GM21576 (cell line): ENCODE results near the gene ADGRB3.
"Not testable (repeated sequence)": the region's sequence is repeated elsewhere in the genome, so short reads cannot be mapped to it uniquely, and the experiment has no call there.

ENCODE experiments used
- ATAC-seq: cut with Tn5 transposase; IDR thresholded peaks from one replicate; pipeline ENCODE4 v1.9.1; 2021; ENCODE audit warnings: mild to moderate bottlenecking, moderate library complexity; ENCODE audit not compliant: unreplicated experiment

Gene ADGRB3

GRCh38 chr6:69202768-69203167, 567.7 kb downstream of the ADGRB3 start:
- no peak for ATAC-seq

- ATAC-seq: no peak
Observed at GRCh38 chr6:69216127-69216526, 581.0 kb downstream of the ADGRB3 start.

DNA sequence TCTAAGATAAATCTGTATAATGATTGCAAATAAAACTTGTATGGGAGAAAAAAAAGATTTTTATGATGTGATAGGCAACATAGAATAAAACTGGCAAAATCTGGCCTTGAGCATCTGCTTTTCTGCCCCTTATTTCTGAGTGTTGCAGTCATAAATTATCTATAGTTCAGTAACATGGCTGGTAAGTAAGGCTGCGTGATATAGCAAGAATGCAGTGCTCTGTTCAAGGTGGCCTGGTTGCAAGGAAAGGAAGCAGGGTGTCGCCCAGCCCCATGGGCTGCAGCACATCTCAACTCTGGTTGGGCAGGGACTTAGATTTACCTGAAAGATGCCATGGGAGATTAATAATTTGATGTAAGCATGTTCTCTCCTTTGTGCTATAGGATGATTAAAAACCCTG, 582.3 kb downstream of the ADGRB3 start:
- ATAC-seq: no peak

DNA sequence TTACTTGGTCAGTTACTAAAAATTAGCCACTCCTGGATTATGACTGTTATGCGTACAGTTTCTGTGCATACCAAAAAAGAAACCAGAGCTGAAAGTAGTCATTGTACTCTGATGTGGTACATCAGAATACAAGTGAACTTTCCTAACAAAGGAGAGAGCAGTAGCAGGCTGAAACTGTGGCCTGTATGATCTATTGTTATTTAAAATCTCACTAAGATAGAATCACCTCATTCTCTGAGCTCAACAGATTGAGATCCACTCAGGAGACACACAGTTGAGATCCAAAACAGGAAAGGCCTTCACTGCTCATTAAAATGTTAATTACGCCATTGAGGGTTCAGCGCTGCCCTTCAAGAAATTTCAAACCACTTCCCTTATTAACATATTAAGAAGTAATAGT, 585.3 kb downstream of the ADGRB3 start:
- ATAC-seq: no peak

DNA sequence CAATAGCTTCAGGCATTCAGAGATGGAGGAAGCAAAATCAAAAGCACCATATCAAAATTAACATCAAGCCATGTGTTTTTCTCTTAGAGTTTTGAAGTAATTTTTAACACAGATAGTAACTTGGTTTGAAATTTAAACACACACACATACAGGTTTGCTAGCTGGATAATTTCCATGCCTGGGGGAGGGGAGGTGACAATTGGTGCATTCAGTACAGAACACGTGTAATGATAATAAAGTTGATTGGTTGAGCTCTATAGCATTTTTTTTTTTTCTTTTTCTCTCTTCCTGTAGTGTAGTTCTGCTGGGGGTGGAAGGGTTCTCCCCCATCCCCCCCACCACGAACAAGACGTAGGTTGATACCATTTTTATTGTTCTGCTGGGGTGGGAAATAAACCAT, 596.9 kb downstream of the ADGRB3 start:
- ATAC-seq: no peak

- no peak for ATAC-seq
Observed at GRCh38 chr6:69232496-69232895, 597.4 kb downstream of the ADGRB3 start.

DNA sequence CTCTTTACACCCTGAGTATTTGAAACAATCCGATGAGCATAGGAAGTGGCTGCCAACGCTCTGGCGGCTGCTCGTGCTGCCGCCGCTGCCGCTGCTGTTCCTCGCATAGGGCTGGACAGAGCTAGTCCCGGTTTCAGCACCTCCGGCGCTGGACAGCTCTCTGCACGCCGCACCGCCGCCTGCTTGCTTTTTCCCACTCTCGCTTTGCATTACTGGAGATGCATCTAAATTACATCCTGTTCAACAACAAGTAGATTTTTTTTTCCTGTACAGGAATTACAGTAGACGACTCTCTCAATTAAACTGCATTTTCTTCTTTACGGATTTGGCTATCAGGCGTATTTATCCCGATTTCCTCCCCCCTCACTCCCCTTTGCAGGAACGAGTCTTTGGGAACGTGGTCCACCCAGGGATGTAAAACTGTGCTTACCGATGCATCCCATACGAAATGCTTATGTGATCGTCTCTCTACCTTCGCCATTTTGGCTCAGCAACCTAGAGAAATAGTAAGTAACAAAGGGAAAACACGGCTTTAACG, 597.9 kb downstream of the ADGRB3 start:
- ATAC-seq: peak; percentile 94

- ATAC-seq: no peak
Observed at GRCh38 chr6:69238067-69238466, 603.0 kb downstream of the ADGRB3 start.

GRCh38 chr6:69246983-69247382, 611.9 kb downstream of the ADGRB3 start:
- no peak for ATAC-seq

DNA sequence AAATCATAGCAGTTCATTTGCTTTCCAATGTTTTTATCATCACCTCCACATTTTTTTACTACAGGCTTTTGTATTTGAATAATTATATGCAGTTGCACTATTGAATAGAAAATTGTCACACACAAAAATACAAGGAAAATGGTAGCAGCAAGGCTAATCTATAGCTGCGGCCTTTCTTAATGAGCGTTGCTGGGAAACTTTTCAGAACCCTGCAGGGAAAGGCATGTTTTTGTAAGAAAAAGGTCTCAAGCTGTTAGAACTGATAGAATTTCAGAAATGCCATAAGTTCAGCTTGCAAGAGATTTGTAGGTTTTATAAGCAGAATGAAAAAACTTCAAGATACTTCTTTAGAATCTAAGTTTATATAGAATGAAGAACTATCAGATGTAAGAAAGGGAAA, 625.9 kb downstream of the ADGRB3 start:
- no peak for ATAC-seq

- no peak for ATAC-seq
Observed at GRCh38 chr6:69263297-69263696, 628.2 kb downstream of the ADGRB3 start.

DNA sequence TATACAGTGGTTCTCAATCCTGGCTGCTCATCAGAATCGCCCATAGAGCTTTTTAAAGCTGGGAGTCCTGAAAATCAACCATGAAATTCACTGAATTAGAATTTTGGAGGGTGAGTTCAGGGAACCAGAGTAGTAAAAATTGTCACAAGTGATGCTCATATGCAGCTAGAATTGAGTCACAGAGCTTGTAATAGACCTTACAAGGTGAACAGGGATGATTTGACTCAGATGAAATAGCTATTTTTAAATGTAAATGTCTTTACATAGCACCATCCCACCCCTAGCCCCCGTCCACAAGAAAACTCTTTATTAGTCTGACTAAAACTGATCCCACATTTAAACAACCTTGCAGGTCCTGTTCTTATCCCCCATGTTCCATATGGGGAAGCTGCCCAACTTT, 630.0 kb downstream of the ADGRB3 start:
- ATAC-seq: no peak

GRCh38 chr6:69265706-69266105, 630.6 kb downstream of the ADGRB3 start:
- ATAC-seq: no peak

DNA sequence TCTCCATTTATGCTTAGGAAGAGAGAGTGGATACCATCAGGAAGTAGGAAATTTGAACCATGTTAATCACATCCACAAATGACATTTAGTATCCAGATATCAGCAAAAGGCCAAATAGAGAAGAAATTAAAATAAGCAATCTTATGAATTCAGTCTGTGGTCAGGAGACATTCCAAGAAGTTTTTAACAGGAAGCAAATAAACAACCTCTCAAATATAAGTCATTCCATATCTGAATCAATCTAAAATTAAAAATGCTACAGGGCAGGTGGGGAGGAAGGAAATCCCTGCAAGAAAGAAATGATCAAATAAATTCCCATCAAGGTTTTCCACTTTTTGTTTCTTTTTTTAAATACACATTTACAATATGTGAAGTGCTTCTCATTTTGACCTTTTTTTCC, 641.1 kb downstream of the ADGRB3 start:
- ATAC-seq: no peak

GRCh38 chr6:69279805-69280204, 644.7 kb downstream of the ADGRB3 start:
- ATAC-seq: no peak

- no peak for ATAC-seq
Observed at GRCh38 chr6:69280858-69281257, 645.8 kb downstream of the ADGRB3 start.

- ATAC-seq: no peak
Observed at GRCh38 chr6:69284176-69284730, 649.2 kb downstream of the ADGRB3 start.

DNA sequence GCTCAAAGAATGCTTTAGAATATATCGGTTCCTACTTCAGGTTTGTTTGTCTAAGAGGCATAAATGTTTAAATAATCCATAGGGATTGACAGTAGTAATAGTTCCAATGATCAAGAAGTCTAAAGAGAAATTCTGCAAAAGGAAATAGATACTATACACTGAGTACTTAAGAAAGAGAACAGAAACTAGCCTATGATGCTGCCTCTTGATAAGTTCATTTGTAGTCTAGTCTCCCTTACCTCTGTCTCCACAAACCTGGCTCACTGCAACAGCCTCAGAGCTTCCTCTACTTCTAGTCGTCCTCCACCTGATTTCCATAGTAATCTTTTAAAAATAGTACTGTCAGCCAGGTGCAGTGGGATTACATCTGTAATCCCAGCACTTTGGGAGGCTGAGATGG, 650.0 kb downstream of the ADGRB3 start:
- ATAC-seq: no peak

DNA sequence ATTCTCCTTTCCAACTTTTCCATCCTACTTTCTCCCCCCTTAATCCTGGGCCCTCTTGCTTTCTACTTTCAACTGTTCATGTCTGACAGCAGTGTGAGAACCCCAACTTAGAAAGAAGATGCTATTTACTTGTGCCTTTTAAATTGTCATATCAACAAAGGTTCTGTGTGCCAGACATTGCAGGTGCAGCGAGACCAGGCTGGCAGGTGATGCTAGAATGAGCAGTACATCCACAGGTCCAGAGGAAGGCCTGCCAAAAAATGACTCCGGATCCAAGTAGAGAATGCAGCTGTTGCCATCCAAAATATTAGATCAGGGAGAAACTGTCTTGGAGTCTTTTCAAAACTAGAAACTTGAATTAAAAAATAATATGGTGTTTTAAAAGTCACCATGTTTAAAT, 651.2 kb downstream of the ADGRB3 start:
- no peak for ATAC-seq

- not testable (repeated sequence) for ATAC-seq
Observed at GRCh38 chr6:69288198-69288597, 653.1 kb downstream of the ADGRB3 start.

GRCh38 chr6:69289689-69290495, 654.8 kb downstream of the ADGRB3 start:
- no peak for ATAC-seq

DNA sequence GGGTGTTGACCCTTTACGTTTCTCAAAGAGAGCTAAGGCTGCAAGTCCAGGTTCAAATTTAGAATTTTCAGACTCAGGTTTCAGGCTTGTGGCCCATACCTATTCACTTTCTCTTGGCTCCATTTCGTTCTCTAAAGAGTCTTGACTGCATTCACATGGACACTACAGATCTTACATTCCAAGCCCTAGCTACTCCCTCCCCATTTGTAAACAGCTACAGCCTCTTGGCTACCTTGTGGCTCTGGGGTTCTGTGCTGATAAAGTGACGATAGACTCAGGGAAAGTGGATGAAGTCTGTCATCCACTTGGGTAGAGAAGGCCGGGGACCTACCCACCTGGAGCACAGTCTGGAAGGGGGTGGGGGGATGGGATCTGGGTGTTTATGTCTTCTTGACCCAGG, 658.4 kb downstream of the ADGRB3 start:
- ATAC-seq: no peak
